Measurements from ENCODE around the gene STPG3. TPM values are rescaled to one million over a fixed set of nuclear protein-coding genes. Genes with fewer than 3 reads are reported as not detected.
A peak's percentile ranks its signal among the peaks of the same experiment; 100 is the strongest.

The STPG3 gene
- total RNA-seq, 2 experiments from 2014 or later, result not detected

DNA sequence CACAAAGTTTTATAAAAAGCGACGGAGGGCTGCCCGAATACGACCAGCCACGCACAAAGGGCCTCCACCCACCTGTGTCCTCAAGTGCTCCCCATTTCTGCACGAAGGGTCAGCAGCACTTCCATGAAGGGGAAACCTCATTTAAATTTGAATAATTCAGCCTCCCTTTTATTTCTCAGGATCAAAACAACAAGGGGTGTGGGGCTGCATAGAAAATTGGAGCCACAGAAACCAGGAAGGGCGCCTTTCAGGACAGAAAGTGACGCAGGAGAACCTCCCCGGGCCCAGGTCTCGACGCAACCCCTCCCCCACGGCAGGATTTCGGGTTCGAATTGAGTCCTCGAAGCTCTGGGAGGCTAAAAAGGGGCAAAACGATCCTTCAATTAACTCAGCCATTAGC is 48.9 kb downstream of the STPG3 start:
- peaks cover 45 to 53% of the 10 kb centered on the region in 2 experiments for H3K27me3 ChIP-seq (ENCODE audit: control insufficient read depth in 1 of 2, insufficient read depth in 2 of 2, low read length in 2 of 2)
- Mint-ChIP-seq H3K9me3 (no peaks in the 10 kb centered on the region), H3K36me3 (ENCODE audit: low read depth) (no peaks in the 10 kb centered on the region), H3K4me3 (peak overlapping the region; percentile 51), H3K27ac (no peak overlapping the region), H3K27me3 (peaks cover 23% of the 10 kb centered on the region), H3K4me1 (ENCODE audit: low read depth) (peaks cover 5% of the 10 kb centered on the region)
- TF ChIP-seq, protein P1, sequence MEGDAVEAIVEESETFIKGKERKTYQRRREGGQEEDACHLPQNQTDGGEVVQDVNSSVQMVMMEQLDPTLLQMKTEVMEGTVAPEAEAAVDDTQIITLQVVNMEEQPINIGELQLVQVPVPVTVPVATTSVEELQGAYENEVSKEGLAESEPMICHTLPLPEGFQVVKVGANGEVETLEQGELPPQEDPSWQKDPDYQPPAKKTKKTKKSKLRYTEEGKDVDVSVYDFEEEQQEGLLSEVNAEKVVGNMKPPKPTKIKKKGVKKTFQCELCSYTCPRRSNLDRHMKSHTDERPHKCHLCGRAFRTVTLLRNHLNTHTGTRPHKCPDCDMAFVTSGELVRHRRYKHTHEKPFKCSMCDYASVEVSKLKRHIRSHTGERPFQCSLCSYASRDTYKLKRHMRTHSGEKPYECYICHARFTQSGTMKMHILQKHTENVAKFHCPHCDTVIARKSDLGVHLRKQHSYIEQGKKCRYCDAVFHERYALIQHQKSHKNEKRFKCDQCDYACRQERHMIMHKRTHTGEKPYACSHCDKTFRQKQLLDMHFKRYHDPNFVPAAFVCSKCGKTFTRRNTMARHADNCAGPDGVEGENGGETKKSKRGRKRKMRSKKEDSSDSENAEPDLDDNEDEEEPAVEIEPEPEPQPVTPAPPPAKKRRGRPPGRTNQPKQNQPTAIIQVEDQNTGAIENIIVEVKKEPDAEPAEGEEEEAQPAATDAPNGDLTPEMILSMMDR (IDR thresholded peaks at IDR 0.05), result no peak
- H3K9me3 ChIP-seq (ENCODE audit: control insufficient read depth in 1 of 2, insufficient read depth in 1 of 2, low read length in 2 of 2), result peaks cover 0 to 19% of the 10 kb centered on the region in 2 experiments
- H3K4me1 ChIP-seq (ENCODE audit: insufficient read depth, low read length), result peaks cover 35% of the 10 kb centered on the region
- intact Hi-C loops (cut with DNase I, micrococcal nuclease), result loop anchor here in 1 of 2 experiments (5.0 kb wide), 2 partner anchors 147 to 162 kb away; no protein-coding TSS in a partner anchor
- H3K36me3 ChIP-seq (ENCODE audit: insufficient read depth, low read length), result no peaks in the 10 kb centered on the region
- DNase-seq (no peak), ATAC-seq (ENCODE audit: poor library complexity) (no peak)
- H3K27ac ChIP-seq (ENCODE audit: low read depth in 1 of 2, low read length in 2 of 2), result no peak overlapping the region
- CTCF ChIA-PET, result no interaction called here
- H3K4me3 ChIP-seq (ENCODE audit: low read length), result no peak overlapping the region
- POLR2A ChIA-PET, result no interaction called here

DNA sequence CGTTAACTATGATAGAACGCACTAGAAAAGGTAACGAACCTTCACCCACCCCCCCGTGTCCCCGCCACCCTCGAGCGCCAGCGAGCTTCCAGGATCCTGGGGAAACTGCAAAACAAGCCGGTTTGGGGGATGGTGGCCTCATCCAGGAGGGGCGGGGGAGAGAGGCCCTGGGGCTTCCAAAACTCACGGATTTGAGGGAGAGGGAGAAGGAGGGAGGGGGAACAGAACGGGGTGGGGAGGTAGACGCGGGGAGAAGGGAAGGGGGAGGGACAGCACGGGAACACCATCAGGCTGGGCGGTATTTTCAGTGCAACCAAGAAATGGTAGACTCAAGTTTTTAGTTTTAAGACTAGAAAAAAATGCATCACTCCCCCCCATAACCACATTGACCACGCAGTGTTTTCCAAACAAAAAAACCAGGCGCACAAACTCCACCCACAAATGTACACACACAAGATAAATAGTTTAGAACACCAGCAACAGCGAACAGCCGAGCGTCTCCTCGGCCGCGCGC is 49.5 kb downstream of the STPG3 start:
- Mint-ChIP-seq H3K27me3 (peaks cover 21% of the 10 kb centered on the region), H3K36me3 (ENCODE audit: low read depth) (no peaks in the 10 kb centered on the region), H3K9me3 (no peaks in the 10 kb centered on the region), H3K4me3 (peak overlapping the region; percentile 82), H3K27ac (no peak overlapping the region), H3K4me1 (ENCODE audit: low read depth) (peaks cover 10% of the 10 kb centered on the region)
- TF ChIP-seq, protein P1 (IDR thresholded peaks at IDR 0.05), result no peak
- H3K36me3 ChIP-seq (ENCODE audit: insufficient read depth, low read length), result no peaks in the 10 kb centered on the region
- peaks cover 42 to 50% of the 10 kb centered on the region in 2 experiments for H3K27me3 ChIP-seq (ENCODE audit: control insufficient read depth in 1 of 2, insufficient read depth in 2 of 2, low read length in 2 of 2)
- no peak overlapping the region for H3K27ac ChIP-seq (ENCODE audit: low read depth in 1 of 2, low read length in 2 of 2)
- intact Hi-C loops (cut with DNase I, micrococcal nuclease), result loop anchor here in 1 of 2 experiments (5.0 kb wide), 1 partner anchor 162 kb away; no protein-coding TSS in a partner anchor
- H3K4me3 ChIP-seq (ENCODE audit: low read length), result no peak overlapping the region
- ChIA-PET POLR2A (interaction anchor here (1.9 kb wide), 1 partner anchor 122 kb away, joined by 7 read pairs; the partner anchor contains the start of genes EXD3 and NOXA1), CTCF (no interaction called here)
- H3K9me3 ChIP-seq (ENCODE audit: control insufficient read depth in 1 of 2, insufficient read depth in 1 of 2, low read length in 2 of 2), result peaks cover 0 to 16% of the 10 kb centered on the region in 2 experiments
- peaks cover 39% of the 10 kb centered on the region for H3K4me1 ChIP-seq (ENCODE audit: insufficient read depth, low read length)
- DNase-seq (no peak), ATAC-seq (ENCODE audit: poor library complexity) (no peak)

DNA sequence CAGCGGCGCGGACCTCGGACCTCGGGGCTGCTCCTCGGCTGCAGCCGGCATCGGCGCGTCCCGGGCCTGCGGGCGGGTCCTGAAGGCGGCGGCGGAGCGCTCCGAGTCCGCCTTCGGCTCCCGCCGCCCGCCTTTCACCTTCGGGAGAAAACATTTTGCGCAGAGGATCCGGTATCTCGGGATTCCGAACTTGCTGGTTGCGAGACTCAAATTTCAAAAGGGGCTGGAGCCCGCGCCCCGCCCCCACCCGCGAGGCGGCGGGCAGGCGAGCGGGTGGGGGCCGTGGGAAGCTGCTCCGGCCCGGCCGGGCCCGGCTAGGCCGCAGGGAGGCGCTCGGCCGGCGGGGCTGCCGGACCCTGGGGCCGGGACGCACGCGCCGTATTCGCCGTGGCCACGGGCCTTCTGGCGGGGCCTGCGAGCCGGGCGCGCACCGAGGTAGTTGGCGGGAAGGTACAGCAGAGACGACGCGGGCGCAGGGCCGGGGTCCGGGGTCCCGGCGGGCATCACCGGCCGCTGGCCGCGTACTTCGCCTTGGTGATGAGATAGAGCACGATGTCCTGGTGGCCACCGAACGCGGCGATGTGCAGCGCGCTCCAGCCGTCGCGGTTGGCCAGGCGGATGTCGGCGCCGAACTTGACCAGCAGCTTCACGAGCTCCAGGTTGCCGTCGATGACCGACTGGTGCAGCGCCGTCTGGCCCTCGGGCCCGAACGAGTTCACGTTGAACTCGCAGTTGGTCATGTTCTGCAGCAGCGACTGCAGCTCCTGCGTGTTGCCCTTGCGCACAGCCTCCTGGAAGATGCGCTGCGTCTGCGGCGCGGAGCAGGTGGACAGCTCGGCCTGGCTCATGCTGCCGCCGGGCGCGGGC is 50.2 kb downstream of the STPG3 start:
- ChIA-PET POLR2A (interaction anchor here (0.7 to 2.2 kb wide), 9 partner anchors 12 to 215 kb away, joined by 3 to 11 read pairs (median 5); partner anchors contain the start of genes EXD3, MAN1B1, NELFB and NOXA1), CTCF (interaction anchor here (0.6 to 1.7 kb wide), 8 partner anchors 10 to 215 kb away, joined by 3 to 5 read pairs (median 3); partner anchors contain the start of gene MAN1B1)
- intact Hi-C loops (cut with DNase I, micrococcal nuclease), result loop anchor here in 1 of 2 experiments (5.0 kb wide), 1 partner anchor 161 kb away; no protein-coding TSS in a partner anchor
- ATAC-seq (ENCODE audit: poor library complexity) (peak; percentile 13), DNase-seq (peak in 3 of 14 experiments; percentile 38 to 62 (median 55))
- H3K4me1 Mint-ChIP-seq (ENCODE audit: low read depth), result peaks cover 11% of the 10 kb centered on the region
- peaks cover 0 to 13% of the 10 kb centered on the region in 2 experiments for H3K9me3 ChIP-seq (ENCODE audit: control insufficient read depth in 1 of 2, insufficient read depth in 1 of 2, low read length in 2 of 2)
- no peak overlapping the region for H3K27ac Mint-ChIP-seq
- H3K9me3 Mint-ChIP-seq, result no peaks in the 10 kb centered on the region
- TF ChIP-seq, protein P1 (IDR thresholded peaks at IDR 0.05), result no peak
- H3K4me3 Mint-ChIP-seq, result peak overlapping the region; percentile 48
- H3K27me3 Mint-ChIP-seq, result peaks cover 21% of the 10 kb centered on the region
- H3K27me3 ChIP-seq (ENCODE audit: control insufficient read depth in 1 of 2, insufficient read depth in 2 of 2, low read length in 2 of 2), result peaks cover 39 to 47% of the 10 kb centered on the region in 2 experiments
- peaks cover 42% of the 10 kb centered on the region for H3K4me1 ChIP-seq (ENCODE audit: insufficient read depth, low read length)
- H3K36me3 Mint-ChIP-seq (ENCODE audit: low read depth), result no peaks in the 10 kb centered on the region
- no peaks in the 10 kb centered on the region for H3K36me3 ChIP-seq (ENCODE audit: insufficient read depth, low read length)
- no peak overlapping the region for H3K27ac ChIP-seq (ENCODE audit: low read depth in 1 of 2, low read length in 2 of 2)
- H3K4me3 ChIP-seq (ENCODE audit: low read length), result peak overlapping the region; percentile 51

All from CD4-positive, alpha-beta T cell (primary cell).